Nephron progenitor cell (in vitro differentiated cells): ENCODE measurements around the gene NRF1.

Experiments
- DNase-seq: peaks from one replicate; pipeline ENCODE4 v3.0.0; 2021
- H3K27ac Mint-ChIP-seq: 2 replicates; pipeline ENCODE4 v1.8.0; 2021; ENCODE audit warnings: mild to moderate bottlenecking, moderate library complexity, mixed read lengths
- H3K27me3 Mint-ChIP-seq: 2 replicates; pipeline ENCODE4 v1.8.0; 2021; ENCODE audit warnings: mild to moderate bottlenecking, low read depth, mixed read lengths; ENCODE audit not compliant: poor library complexity
- H3K36me3 Mint-ChIP-seq: 2 replicates; pipeline ENCODE4 v1.8.0; 2021; ENCODE audit warnings: low read depth, mixed read lengths
- H3K4me1 Mint-ChIP-seq: 2 replicates; pipeline ENCODE4 v1.8.0; 2021; ENCODE audit warnings: mixed read lengths
- H3K4me3 Mint-ChIP-seq: 2 replicates; pipeline ENCODE4 v1.8.0; 2021; ENCODE audit warnings: mild to moderate bottlenecking, moderate library complexity, mixed read lengths
- H3K9me3 Mint-ChIP-seq: 2 replicates; pipeline ENCODE4 v1.8.0; 2021; ENCODE audit warnings: mild to moderate bottlenecking, moderate library complexity, mixed read lengths
- CTCF ChIP-seq: fragments of 200-600 bp; sonication (generic); IDR thresholded peaks from 2 replicates; pipeline ENCODE4 v1.5.0; 2021; ENCODE audit warnings: antibody characterized with exemption

NRF1 gene

DNA sequence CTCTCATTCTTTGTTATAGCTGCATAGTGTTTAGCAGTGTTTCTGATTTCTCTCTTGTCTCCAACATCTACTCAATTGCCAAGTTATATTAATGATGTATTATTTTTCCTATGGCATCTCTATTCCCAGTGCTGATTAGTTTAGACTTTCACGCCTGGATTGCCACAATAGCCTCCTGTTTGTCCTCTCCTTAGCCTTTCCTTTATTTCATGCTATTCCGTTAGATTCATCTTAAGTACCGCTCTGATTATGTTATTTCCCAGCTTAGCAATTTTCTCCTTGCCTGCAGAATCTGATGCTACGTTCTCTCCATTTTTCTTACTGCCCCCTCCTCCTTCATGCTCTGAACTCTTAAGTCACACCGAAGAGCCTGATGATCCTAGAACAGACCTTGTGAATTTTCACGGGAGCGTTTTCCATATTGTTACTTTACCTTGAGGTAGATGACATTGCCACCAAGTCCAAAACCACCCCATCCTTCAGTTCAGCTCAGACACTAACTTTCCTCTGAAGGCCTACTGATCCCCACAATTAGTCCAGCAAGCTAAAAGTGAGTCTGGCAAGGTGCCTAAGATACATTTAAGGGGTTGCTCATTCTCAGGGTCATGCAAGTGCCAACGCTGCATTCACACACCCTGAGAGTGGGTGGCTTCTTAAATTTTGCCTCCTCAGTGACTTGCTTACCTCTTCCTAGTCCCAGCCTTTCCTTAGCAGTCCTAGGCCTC lies 6.6 kb upstream of the NRF1 start:
- H3K27ac Mint-ChIP-seq = peak overlapping the region; percentile 65
- peaks cover 34% of the 10 kb centered on the region for H3K36me3 Mint-ChIP-seq
- no peaks in the 10 kb centered on the region for H3K9me3 Mint-ChIP-seq
- no peaks in the 10 kb centered on the region for H3K27me3 Mint-ChIP-seq
- H3K4me1 Mint-ChIP-seq = peaks cover 9% of the 10 kb centered on the region
- no peak for DNase-seq
- no peak for TF ChIP-seq CTCF
- no peak overlapping the region for H3K4me3 Mint-ChIP-seq

DNA sequence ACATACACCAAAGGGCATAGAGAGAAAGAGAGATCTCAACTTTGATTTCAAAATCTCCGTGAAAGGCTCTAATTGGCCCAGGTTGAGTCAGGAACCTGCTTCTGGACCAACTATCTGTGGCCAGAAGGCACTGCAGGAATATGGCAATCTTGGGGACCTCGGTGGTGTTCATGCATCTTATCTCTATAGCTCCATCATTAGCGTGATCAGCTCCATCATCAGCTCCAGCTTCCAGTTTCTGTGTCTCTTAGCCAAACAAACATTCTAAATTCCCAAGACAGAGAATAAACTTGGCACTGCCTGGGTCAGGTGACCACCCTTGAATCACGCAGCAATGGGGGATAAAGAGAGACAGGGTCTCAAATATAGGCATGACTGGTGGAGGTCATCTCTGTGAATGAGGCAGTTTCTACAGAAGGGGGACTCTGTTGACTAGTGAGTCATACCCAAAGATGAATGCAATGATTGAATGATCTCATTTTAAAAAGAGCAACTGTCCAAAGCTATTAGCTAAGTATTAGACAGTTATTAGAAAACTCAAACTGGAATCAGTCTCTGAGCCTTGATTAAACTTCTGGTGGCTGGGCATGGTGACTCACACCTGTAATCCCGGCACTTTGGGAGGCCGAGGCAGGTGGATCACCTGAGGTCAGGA lies 5.4 kb upstream of the NRF1 start:
- Mint-ChIP-seq H3K9me3 (no peaks in the 10 kb centered on the region), H3K27ac (peak overlapping the region; percentile 32), H3K4me3 (no peak overlapping the region), H3K27me3 (peaks cover 4% of the 10 kb centered on the region), H3K36me3 (peaks cover 36% of the 10 kb centered on the region), H3K4me1 (peaks cover 16% of the 10 kb centered on the region)
- TF ChIP-seq CTCF = no peak
- DNase-seq = no peak

GRCh38 chr7:129606803-129607202 lies 4.7 kb upstream of the NRF1 start:
- Mint-ChIP-seq H3K4me3 (no peak overlapping the region), H3K27ac (peak overlapping the region; percentile 33), H3K27me3 (peaks cover 4% of the 10 kb centered on the region), H3K9me3 (no peaks in the 10 kb centered on the region), H3K4me1 (peaks cover 17% of the 10 kb centered on the region), H3K36me3 (peaks cover 36% of the 10 kb centered on the region)
- no peak for TF ChIP-seq CTCF
- DNase-seq = no peak

DNA sequence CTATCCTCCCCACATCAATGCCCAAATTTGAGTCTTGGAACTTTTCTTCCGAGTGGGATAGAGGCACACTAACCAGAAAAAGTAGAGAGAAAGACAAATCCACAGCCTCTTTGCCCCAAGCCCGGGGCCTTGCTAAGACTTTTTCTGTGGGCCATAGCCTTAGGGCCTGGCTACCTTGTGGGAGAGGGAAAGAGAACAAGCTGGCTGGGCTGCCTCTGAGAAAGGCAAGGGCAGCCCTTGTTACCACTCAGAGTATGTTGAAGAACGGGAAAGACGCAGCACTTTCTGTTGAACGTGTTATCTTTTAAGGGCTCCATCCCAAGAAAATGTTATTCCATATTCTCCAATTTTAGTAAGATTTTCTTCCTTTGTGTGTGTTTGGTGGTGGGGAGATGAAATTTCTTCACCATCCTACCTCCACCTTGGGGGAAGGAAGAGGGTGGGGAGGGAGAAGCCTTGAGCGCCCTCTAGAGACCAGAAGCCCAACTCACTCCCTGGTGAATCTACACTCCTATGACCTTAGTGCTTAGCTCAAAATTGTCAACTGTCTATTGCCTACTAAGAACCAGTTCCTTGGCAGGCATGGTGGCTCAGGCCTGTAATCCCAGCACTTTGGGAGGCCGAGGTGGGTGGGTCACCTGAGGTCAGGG lies 3.9 kb upstream of the NRF1 start:
- no peak overlapping the region for H3K4me3 Mint-ChIP-seq
- H3K27me3 Mint-ChIP-seq = peaks cover 4% of the 10 kb centered on the region
- no peaks in the 10 kb centered on the region for H3K9me3 Mint-ChIP-seq
- peak; percentile 53 for TF ChIP-seq CTCF
- H3K36me3 Mint-ChIP-seq = peaks cover 36% of the 10 kb centered on the region
- H3K27ac Mint-ChIP-seq = peak overlapping the region; percentile 33
- H3K4me1 Mint-ChIP-seq = peaks cover 18% of the 10 kb centered on the region
- DNase-seq = peak; percentile 32

- DNase-seq = no peak
- no peak for TF ChIP-seq CTCF
- peak overlapping the region; percentile 94 for H3K4me3 Mint-ChIP-seq
- H3K9me3 Mint-ChIP-seq = no peaks in the 10 kb centered on the region
- no peak overlapping the region for H3K27ac Mint-ChIP-seq
- H3K4me1 Mint-ChIP-seq = peaks cover 35% of the 10 kb centered on the region
- H3K36me3 Mint-ChIP-seq = peaks cover 36% of the 10 kb centered on the region
- H3K27me3 Mint-ChIP-seq = peaks cover 4% of the 10 kb centered on the region
These were observed 1.9 kb upstream of the NRF1 start for GRCh38 chr7:129609666-129610065.
